ENCODE data around the gene PNPLA6. TPM values are rescaled to one million over a fixed set of nuclear protein-coding genes. Genes with fewer than 3 reads are reported as not detected.

The PNPLA6 gene
- total and polyA plus RNA-seq, 9 of the 15 experiments (the other 6 are each of a cell fraction or from before 2014, with no cell fraction given) = 0.07 to 30.2 (median 8.3) TPM

GRCh38 chr19:7519361-7520130 lies 16.0 kb upstream of the PNPLA6 start (continued):
- TF ChIP-seq ZNF639 (CRISPR knock-in tag; conservative IDR thresholded peaks at IDR 0.05 in 1 of 2, IDR thresholded peaks at IDR 0.05 in 1 of 2) (no peak), GTF2B (IDR thresholded peaks at IDR 0.05; ENCODE audit: extremely low read depth, insufficient read length) (no peak), RAD21 (CRISPR knock-in tag; conservative IDR thresholded peaks at IDR 0.05 in 1 of 2, IDR thresholded peaks at IDR 0.05 in 1 of 2) (no peak), NR3C1 (CRISPR knock-in tag; IDR thresholded peaks at IDR 0.05) (no peak), ZNF655 (CRISPR knock-in tag; IDR thresholded peaks at IDR 0.05) (no peak)
